CD14-positive monocyte (primary cell): ENCODE data around the gene GLRX5. TPM values are rescaled to one million over a fixed set of nuclear protein-coding genes. Genes with fewer than 3 reads are reported as not detected.

Experiments
- DNase-seq, 3 donors: peaks; one replicate each; pipeline ENCODE4 v3.0.0-alpha.2; 2011 to 2022
- H2AFZ ChIP-seq: 2 replicates; pipeline ENCODE4 v1.6.0; 2012; ENCODE audit warnings: mild to moderate bottlenecking, low read depth, low read length, inconsistent platforms; ENCODE audit not compliant: insufficient read depth, poor library complexity, severe bottlenecking
- H3K27ac ChIP-seq, 2 donors: 1 replicate in 1 of 2; 2 replicates in 1 of 2; pipeline ENCODE4 v1.5.1; 2012 to 2013; ENCODE audit warnings: low read length in 2 of 2, control low read depth in 1 of 2, inconsistent platforms in 1 of 2, low read depth in 1 of 2, mild to moderate bottlenecking in 1 of 2
- H3K27me3 ChIP-seq, 2 donors: one replicate each; pipeline versions ENCODE4 v1.6.0 to v1.6.1; 2011 to 2013; ENCODE audit warnings: low read length in 2 of 2; ENCODE audit not compliant: control insufficient read depth in 2 of 2, insufficient read depth in 2 of 2
- H3K36me3 ChIP-seq, 2 donors: replicated peaks in 1 of 2; 1 replicate in 1 of 2; 2 replicates in 1 of 2; pipeline versions ENCODE4 v1.5.1 to v1.6.1; 2012 to 2013; ENCODE audit warnings: low read length in 2 of 2, control low read depth in 1 of 2, inconsistent platforms in 1 of 2, mild to moderate bottlenecking in 1 of 2; ENCODE audit not compliant: insufficient read depth in 2 of 2, control insufficient read depth in 1 of 2
- H3K4me1 ChIP-seq, 2 donors: 1 replicate in 1 of 2; 2 replicates in 1 of 2; pipeline versions ENCODE4 v1.5.1 to v1.6.1; 2012 to 2013; ENCODE audit warnings: low read length in 2 of 2, control low read depth in 1 of 2, inconsistent platforms in 1 of 2, mild to moderate bottlenecking in 1 of 2, moderate library complexity in 1 of 2; ENCODE audit not compliant: insufficient read depth in 2 of 2, control insufficient read depth in 1 of 2
- H3K4me2 ChIP-seq: replicated peaks from 2 replicates; pipeline ENCODE3; 2012; ENCODE audit warnings: low read length, moderate library complexity, mild to moderate bottlenecking; ENCODE audit not compliant: poor library complexity, severe bottlenecking; ENCODE audit errors: extremely low read depth
- H3K4me3 ChIP-seq, 3 experiments: fragments of 200-600 bp in 1 of 3; sonication (generic) in 1 of 3; replicated peaks in 1 of 3; 1 replicate in 2 of 3; 2 replicates in 1 of 3; pipeline ENCODE4 v1.5.1; 2011 to 2013; ENCODE audit warnings: low read length in 3 of 3, mild to moderate bottlenecking in 3 of 3, control low read depth in 2 of 3, low read depth in 2 of 3, inconsistent platforms in 1 of 3, moderate library complexity in 1 of 3
- H3K79me2 ChIP-seq: 2 replicates; pipeline ENCODE4 v1.6.0; 2012; ENCODE audit warnings: mild to moderate bottlenecking, control low read depth, inconsistent platforms, low read length, moderate library complexity; ENCODE audit not compliant: insufficient read depth
- H3K9ac ChIP-seq: 2 replicates; pipeline ENCODE4 v1.6.0; 2017; ENCODE audit warnings: low read length, mild to moderate bottlenecking; ENCODE audit not compliant: insufficient read depth, poor library complexity, severe bottlenecking
- H3K9me3 ChIP-seq, 2 donors: replicated peaks in 1 of 2; 1 replicate in 1 of 2; 2 replicates in 1 of 2; pipeline versions ENCODE4 v1.5.1 to v1.6.1; 2012 to 2013; ENCODE audit warnings: low read length in 2 of 2, control low read depth in 1 of 2; ENCODE audit not compliant: control insufficient read depth in 1 of 2, insufficient read depth in 1 of 2
- H4K20me1 ChIP-seq: 2 replicates; pipeline ENCODE4 v1.6.0; 2012; ENCODE audit warnings: mild to moderate bottlenecking, low read length, control low read depth, moderate library complexity; ENCODE audit not compliant: insufficient read depth
- H3K27ac Mint-ChIP-seq, 7 donors: one replicate each; pipeline ENCODE4 v1.8.0; 2020; ENCODE audit warnings: mild to moderate bottlenecking in 7 of 7, mixed read lengths in 7 of 7, moderate library complexity in 6 of 7, inconsistent platforms in 2 of 7
- H3K27me3 Mint-ChIP-seq, 3 donors: one replicate each; pipeline ENCODE4 v1.8.0; 2021 to 2022; ENCODE audit warnings: low read depth in 3 of 3, mild to moderate bottlenecking in 3 of 3, mixed read lengths in 3 of 3, moderate library complexity in 3 of 3, inconsistent platforms in 1 of 3
- H3K36me3 Mint-ChIP-seq, 2 donors: one replicate each; pipeline ENCODE4 v1.8.0; 2020; ENCODE audit warnings: mixed read lengths in 2 of 2, inconsistent platforms in 1 of 2, mild to moderate bottlenecking in 1 of 2
- H3K4me1 Mint-ChIP-seq: one replicate; pipeline ENCODE4 v1.8.0; 2020; ENCODE audit warnings: mild to moderate bottlenecking, mixed read lengths
- H3K4me3 Mint-ChIP-seq, 2 donors: one replicate each; pipeline ENCODE4 v1.8.0; 2020; ENCODE audit warnings: mild to moderate bottlenecking in 2 of 2, mixed read lengths in 2 of 2, moderate library complexity in 1 of 2
- H3K9me3 Mint-ChIP-seq, 7 donors: one replicate each; pipeline ENCODE4 v1.8.0; 2020 to 2022; ENCODE audit warnings: mixed read lengths in 7 of 7, mild to moderate bottlenecking in 6 of 7, moderate library complexity in 6 of 7, inconsistent platforms in 2 of 7
- CTCF ChIP-seq: fragments of 200-600 bp; IDR thresholded peaks from one replicate; pipeline ENCODE4 v1.8.0; 2022; ENCODE audit warnings: antibody characterized with exemption, mild to moderate bottlenecking
- WGBS: methylation state at CpG from one replicate; pipeline ENCODE4 v1.1.5; 2013; ENCODE audit warnings: missing lambda C conversion rate; ENCODE audit not compliant: insufficient coverage; 5-methylcytosine and 5-hydroxymethylcytosine counted together
- intact Hi-C, 2 donors: fragments of 100-400 bp; cut with micrococcal nuclease; formaldehyde crosslinking; loops; one replicate each; pipeline versions ENCODE4 v1.15.0 to v1.15.1; 2023
- polyA plus RNA-seq, 3 donors: library from polyadenylated mRNA; depleted of rRNA in 1 of 3; unstranded in 2 of 3; stranded (reverse) in 1 of 3; fragments of 300-500 nt in 2 of 3; fragments of >200 nt in 1 of 3; fragmentation: Illumina TruSeq in 2 of 3; gene quantifications; 1 replicate in 2 of 3; 2 replicates in 1 of 3; pipeline ENCODE4 v1.2.3, GENCODE V29; 2012 to 2021

Gene GLRX5
- polyA plus RNA-seq, 3 donors = 10.9 to 43.1 (median 31.1) TPM

DNA sequence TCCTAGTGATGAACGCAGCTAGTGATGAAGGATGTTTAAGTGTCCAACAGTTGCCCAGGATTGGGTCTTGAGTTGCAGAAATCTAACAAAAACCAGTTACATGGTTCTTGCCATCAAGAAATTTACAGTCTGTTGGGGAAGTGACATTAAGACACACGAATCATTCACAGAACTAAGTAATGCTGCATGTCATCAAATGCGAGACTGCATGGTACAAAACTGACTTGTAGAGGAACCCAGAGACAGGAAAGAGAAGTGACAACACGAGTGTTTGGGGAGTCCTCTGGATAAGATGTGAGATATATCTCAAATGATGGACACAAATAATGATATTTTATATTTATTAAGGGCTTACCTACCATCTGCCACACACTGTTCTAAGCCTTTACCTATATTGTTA is 12.3 kb upstream of the GLRX5 start:
- Histone ChIP-seq H3K4me2 (peak overlapping the region; percentile 72), H4K20me1 (peaks cover under 1% of the 10 kb centered on the region), H3K27ac (peak overlapping the region; percentile 56 to 85), H3K36me3 (no peaks in the 10 kb centered on the region), H3K27me3 (no peaks in the 10 kb centered on the region), H3K79me2 (peaks cover 29% of the 10 kb centered on the region), H3K4me3 (peak overlapping the region in 1 of 3 experiments; percentile 68), H3K9ac (peak overlapping the region; percentile 23), H3K9me3 (no peaks in the 10 kb centered on the region), H2AFZ (no peak overlapping the region), H3K4me1 (peaks cover 87 to 100% of the 10 kb centered on the region in 2 donors)
- H3K4me3 Mint-ChIP-seq = peak overlapping the region in 1 of 2 donors; percentile 59
- H3K27ac Mint-ChIP-seq = peak overlapping the region; percentile 89 to 96 (median 92)
- peaks cover 0 to 3% of the 10 kb centered on the region in 2 donors for H3K36me3 Mint-ChIP-seq
- H3K27me3 Mint-ChIP-seq = peaks cover 0 to 7% (median 0%) of the 10 kb centered on the region in 3 donors
- WGBS = no CpG with 5 or more reads among the region's 4 CpGs
- H3K9me3 Mint-ChIP-seq = no peaks in the 10 kb centered on the region
- intact Hi-C loops = loop anchor here in 1 of 2 donors (2.0 kb wide), 1 partner anchor 208 kb away; no protein-coding TSS in a partner anchor
- peaks cover 91% of the 10 kb centered on the region for H3K4me1 Mint-ChIP-seq
- no peak for TF ChIP-seq CTCF
- peak; percentile 58 to 75 (median 65) for DNase-seq

- Mint-ChIP-seq H3K36me3 (peaks cover 0 to 3% of the 10 kb centered on the region in 2 donors), H3K4me1 (peaks cover 84% of the 10 kb centered on the region)
Observed at GRCh38 chr14:95523051-95523814, 11.6 kb upstream of the GLRX5 start.

More at GRCh38 chr14:95523051-95523814, 11.6 kb upstream of the GLRX5 start:
- Histone ChIP-seq H3K4me1 (peaks cover 80 to 94% of the 10 kb centered on the region in 2 donors), H3K79me2 (peaks cover 29% of the 10 kb centered on the region), H3K36me3 (no peaks in the 10 kb centered on the region), H4K20me1 (peaks cover 4% of the 10 kb centered on the region), H3K9ac (peak overlapping the region; percentile 23), H3K27me3 (no peaks in the 10 kb centered on the region), H3K4me2 (peak overlapping the region; percentile 72), H3K27ac (peak overlapping the region; percentile 57 to 85), H3K4me3 (peak overlapping the region; percentile 16 to 68 (median 36)), H3K9me3 (no peaks in the 10 kb centered on the region), H2AFZ (peak overlapping the region; percentile 60)
- intact Hi-C loops = loop anchor here in 1 of 2 donors (2.0 kb wide), 1 partner anchor 208 kb away; no protein-coding TSS in a partner anchor
- Mint-ChIP-seq H3K27me3 (peaks cover 0 to 5% (median 0%) of the 10 kb centered on the region in 3 donors), H3K27ac (peak overlapping the region; percentile 89 to 96 (median 94)), H3K9me3 (no peaks in the 10 kb centered on the region), H3K4me3 (peak overlapping the region; percentile 70 to 91)
- TF ChIP-seq CTCF = no peak
- peak in 2 of 3 donors; percentile 56 to 69 for DNase-seq
- 39% methylated on average over 3 of the region's 12 CpGs for whole genome bisulfite sequencing
